PC-3 (cell line): ENCODE data around the gene SRPK3. TPM values are rescaled to one million over a fixed set of nuclear protein-coding genes. Genes with fewer than 3 reads are reported as not detected.

ENCODE experiments used
- ATAC-seq: fragments of 200-7000 bp; cut with Tn5 transposase; 2 replicates; pipeline ENCODE4 v1.9.1; 2020; ENCODE audit warnings: mild to moderate bottlenecking, moderate library complexity
- BruUV-seq: library from RNA; stranded (reverse); fragments of 400-500 nt; replicated peaks from 2 replicates; lab custom pipeline; 2021; lab: Mats Ljungman, UMichigan
- CTCF ChIA-PET: fragments of 300-600 bp; sonication (Branson Sonifier 250); formaldehyde crosslinking; loops from one replicate; lab custom pipeline; 2022; ENCODE audit warnings: antibody characterized with exemption; lab: Charles Lee
- POLR2A ChIA-PET: fragments of 300-600 bp; sonication (Branson Sonifier 250); formaldehyde crosslinking; loops from one replicate; lab custom pipeline; 2022; ENCODE audit warnings: antibody characterized with exemption; ENCODE audit not compliant: unreplicated experiment; lab: Charles Lee
- DNase-seq: peaks from one replicate; pipeline ENCODE4 v3.0.0-alpha.2; 2015
- H2AFZ ChIP-seq: fragments of 300-600 bp; sonication (generic); 2 replicates; pipeline ENCODE4 v1.6.0; 2016; ENCODE audit warnings: antibody characterized with exemption, low read length
- H3F3A ChIP-seq: fragments of 300-600 bp; sonication (generic); one replicate; pipeline ENCODE4 v1.6.0; 2017; ENCODE audit warnings: antibody characterized with exemption, low read length, control low read depth, mild to moderate bottlenecking; ENCODE audit not compliant: unreplicated experiment
- H3K27ac ChIP-seq: fragments of 300-600 bp; sonication (generic); 2 replicates; pipeline ENCODE4 v1.5.1; 2016; ENCODE audit warnings: mild to moderate bottlenecking, low read length
- H3K27me3 ChIP-seq: fragments of 300-600 bp; sonication (generic); 2 replicates; pipeline ENCODE4 v1.6.1; 2016; ENCODE audit warnings: low read length, mixed read lengths
- H3K36me3 ChIP-seq: fragments of 300-600 bp; sonication (generic); 2 replicates; pipeline ENCODE4 v1.6.1; 2016; ENCODE audit warnings: low read depth, mixed run types, low read length, mixed read lengths
- H3K4me1 ChIP-seq: fragments of 300-600 bp; sonication (generic); 2 replicates; pipeline ENCODE4 v1.5.1; 2016; ENCODE audit warnings: low read length; ENCODE audit not compliant: insufficient read depth
- H3K4me2 ChIP-seq: fragments of 300-600 bp; sonication (generic); 2 replicates; pipeline ENCODE4 v1.6.0; 2016; ENCODE audit warnings: low read length
- H3K4me3 ChIP-seq: fragments of 300-600 bp; sonication (generic); 2 replicates; pipeline ENCODE4 v1.5.1; 2016; ENCODE audit warnings: mild to moderate bottlenecking, low read length, mixed read lengths
- H3K79me2 ChIP-seq: fragments of 300-600 bp; sonication (generic); 2 replicates; pipeline ENCODE4 v1.6.1; 2017; ENCODE audit warnings: low read length, mixed read lengths
- H3K9ac ChIP-seq: fragments of 300-600 bp; sonication (generic); 2 replicates; pipeline ENCODE4 v1.6.0; 2016; ENCODE audit warnings: mild to moderate bottlenecking, low read length
- H3K9me2 ChIP-seq: fragments of 300-600 bp; sonication (generic); replicated peaks from 2 replicates; pipeline ENCODE4 v1.6.1; 2016; ENCODE audit warnings: mixed run types, low read length, mixed read lengths
- H3K9me3 ChIP-seq: fragments of 300-600 bp; sonication (generic); 2 replicates; pipeline ENCODE4 v1.6.1; 2016; ENCODE audit warnings: low read length, mixed read lengths
- H4K20me1 ChIP-seq: fragments of 300-600 bp; sonication (generic); 2 replicates; pipeline ENCODE4 v1.6.1; 2016; ENCODE audit warnings: low read length, mixed read lengths
- CTCF ChIP-seq: fragments of 300-600 bp; sonication (generic); conservative IDR thresholded peaks from 2 replicates; pipeline ENCODE4 v1.5.1; 2017; ENCODE audit warnings: antibody characterized with exemption, low read depth, mild to moderate bottlenecking, low read length
- EZH2 ChIP-seq: fragments of 300-600 bp; sonication (generic); IDR thresholded peaks from one replicate; pipeline ENCODE4 v1.6.1; 2017; ENCODE audit warnings: antibody characterized with exemption, mild to moderate bottlenecking, low read length; ENCODE audit not compliant: unreplicated experiment
- EZH2phosphoT487 ChIP-seq: fragments of 300-600 bp; sonication (generic); IDR thresholded peaks from 2 replicates; pipeline ENCODE4 v1.6.1; 2018; ENCODE audit warnings: mild to moderate bottlenecking, antibody characterized with exemption, low read length, borderline replicate concordance
- intact Hi-C: fragments of 100-400 bp; cut with micrococcal nuclease; formaldehyde crosslinking; loops from 2 replicates; pipeline ENCODE4 v1.9.0; 2023
- total RNA-seq: library from RNA; depleted of rRNA; stranded (reverse); fragments of >200 nt; gene quantifications from 2 replicates; pipeline ENCODE4 v1.2.3, GENCODE V29; 2014

The SRPK3 gene
- total RNA-seq, 1 experiment from 2014 or later, result 1.5 TPM

GRCh38 chrX:153771415-153772315, 9.2 kb upstream of the SRPK3 start:
- no peaks in the 10 kb centered on the region for H3K27me3 ChIP-seq
- no peak for TF ChIP-seq EZH2phosphoT487
- TF ChIP-seq EZH2, result no peak
- H3K27ac ChIP-seq, result no peak overlapping the region
- H3K4me2 ChIP-seq, result no peak overlapping the region
- H3F3A ChIP-seq, result no peaks in the 10 kb centered on the region
- no peak overlapping the region for H2AFZ ChIP-seq
- peaks cover 6% of the 10 kb centered on the region for H3K79me2 ChIP-seq
- no peak overlapping the region for H3K9ac ChIP-seq
- no peaks in the 10 kb centered on the region for H3K9me3 ChIP-seq
- H3K9me2 ChIP-seq, result no peaks in the 10 kb centered on the region
- peaks cover 2% of the 10 kb centered on the region; the same call in 1 of the 2 replicates for H3K36me3 ChIP-seq
- intact Hi-C loops, result no loop called here
- DNase-seq, result no peak
- H3K4me3 ChIP-seq, result no peak overlapping the region
- ChIA-PET CTCF (no interaction called here), POLR2A (no interaction called here)
- no peaks in the 10 kb centered on the region for H4K20me1 ChIP-seq
- no peak for ATAC-seq
- H3K4me1 ChIP-seq, result peaks cover 4% of the 10 kb centered on the region
- BruUV-seq, result no TSS peak

GRCh38 chrX:153772316-153773217, 8.3 kb upstream of the SRPK3 start:
- Histone ChIP-seq H3K36me3 (peaks cover 2% of the 10 kb centered on the region; the same call in 1 of the 2 replicates), H3K79me2 (no peaks in the 10 kb centered on the region)
- TF ChIP-seq EZH2phosphoT487, result no peak
- no peak for TF ChIP-seq EZH2
- no peak for TF ChIP-seq CTCF

GRCh38 chrX:153773218-153773611, 7.6 kb upstream of the SRPK3 start:
- H3K4me3 ChIP-seq, result no peak overlapping the region
- DNase-seq, result no peak
- peaks cover 2% of the 10 kb centered on the region; the same call in 1 of the 2 replicates for H3K36me3 ChIP-seq
- no peaks in the 10 kb centered on the region for H3K9me3 ChIP-seq
- no peak for TF ChIP-seq EZH2
- TF ChIP-seq CTCF, result no peak
- no peak overlapping the region for H3K27ac ChIP-seq
- POLR2A ChIA-PET, result no interaction called here
- no peak overlapping the region for H3K9ac ChIP-seq
- intact Hi-C loops, result no loop called here
- H3K79me2 ChIP-seq, result no peaks in the 10 kb centered on the region
- CTCF ChIA-PET, result no interaction called here
- BruUV-seq, result no TSS peak
- no peak for ATAC-seq
- no peaks in the 10 kb centered on the region for H3K4me1 ChIP-seq
- H4K20me1 ChIP-seq, result no peaks in the 10 kb centered on the region
- H3K27me3 ChIP-seq, result no peaks in the 10 kb centered on the region
- no peak overlapping the region for H3K4me2 ChIP-seq
- H2AFZ ChIP-seq, result no peak overlapping the region
- H3K9me2 ChIP-seq, result no peaks in the 10 kb centered on the region
- H3F3A ChIP-seq, result no peaks in the 10 kb centered on the region

More at GRCh38 chrX:153772316-153773217, 8.3 kb upstream of the SRPK3 start:
- no peak overlapping the region for H3K4me3 ChIP-seq
- ATAC-seq (no peak), DNase-seq (no peak)
- H3K4me1 ChIP-seq, result no peaks in the 10 kb centered on the region
- H3K9me2 ChIP-seq, result no peaks in the 10 kb centered on the region
- no peaks in the 10 kb centered on the region for H3F3A ChIP-seq
- no peaks in the 10 kb centered on the region for H3K27me3 ChIP-seq
- no peaks in the 10 kb centered on the region for H4K20me1 ChIP-seq
- ChIA-PET CTCF (no interaction called here), POLR2A (no interaction called here)
- intact Hi-C loops, result no loop called here
- H3K4me2 ChIP-seq, result no peak overlapping the region
- no peak overlapping the region for H3K27ac ChIP-seq
- BruUV-seq, result no TSS peak
- H2AFZ ChIP-seq, result no peak overlapping the region
- H3K9me3 ChIP-seq, result no peaks in the 10 kb centered on the region
- H3K9ac ChIP-seq, result no peak overlapping the region
